Thyroid gland (tissue), 4 donors: Measurements from ENCODE around the gene SFXN5.

Experiments used
- CTCF ChIP-seq, 6 experiments: fragments of 200-600 bp in 3 of 6; fragments of 450-650 bp in 3 of 6; sonication (generic) in 3 of 6; IDR thresholded peaks; one replicate each; pipeline ENCODE4 v1.5.1; 2016 to 2019; ENCODE audit warnings: antibody characterized with exemption in 6 of 6, mild to moderate bottlenecking in 2 of 6, inconsistent platforms in 1 of 6, moderate library complexity in 1 of 6
- POLR2A ChIP-seq, 2 donors: fragments of 450-650 bp; IDR thresholded peaks; one replicate each; pipeline ENCODE4 v1.6.1; 2017; ENCODE audit warnings: antibody characterized with exemption in 2 of 2, mild to moderate bottlenecking in 2 of 2, moderate library complexity in 1 of 2

DNA sequence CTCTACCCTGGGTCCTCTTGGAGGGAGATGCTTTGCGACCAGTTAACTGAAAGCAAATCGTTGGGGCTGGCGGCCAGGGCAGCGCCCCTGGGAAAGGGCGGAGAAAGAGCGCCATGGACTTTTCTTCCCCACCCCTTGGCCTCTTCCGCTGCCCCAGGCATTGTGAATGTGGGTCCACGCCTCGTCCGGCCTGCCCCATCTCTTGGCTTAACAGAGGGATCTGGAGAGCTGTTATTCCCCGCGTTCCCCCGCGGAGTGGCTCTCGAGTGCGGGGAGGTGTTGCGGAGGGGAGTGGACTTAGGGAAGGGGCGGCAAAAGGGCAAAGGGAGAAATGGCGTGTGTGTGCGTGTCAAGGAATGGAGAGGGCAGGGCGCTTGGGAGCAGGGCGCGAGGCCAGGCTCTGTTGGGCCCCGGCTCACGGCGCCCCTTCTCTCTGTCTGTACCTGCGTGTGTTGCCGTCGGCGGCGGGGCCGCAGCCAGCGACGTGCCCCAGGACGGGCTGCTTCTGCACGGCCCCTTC is 147.6 kb downstream of the SFXN5 start:
- TF ChIP-seq POLR2A (IDR thresholded peaks at IDR 0.05) (no peak), CTCF (IDR thresholded peaks at IDR 0.05) (no peak)
